Panc1 (cell line): ENCODE results near the gene C21orf91. TPM values are rescaled to one million over a fixed set of nuclear protein-coding genes. Genes with fewer than 3 reads are reported as not detected.

ENCODE experiments used
- ATAC-seq: fragments of 200-7000 bp; cut with Tn5 transposase; 2 replicates; pipeline ENCODE4 v1.9.1; 2020; ENCODE audit warnings: mild to moderate bottlenecking, moderate library complexity
- Bru-seq: library from RNA; stranded (reverse); fragments of 400-500 nt; gene quantifications from one replicate; lab custom pipeline; 2021; lab: Mats Ljungman, UMichigan
- BruChase-seq, 2 experiments: library from RNA; stranded (reverse); fragments of 400-500 nt; gene quantifications; one replicate each; lab custom pipeline; 2021; lab: Mats Ljungman, UMichigan
- BruUV-seq: library from RNA; stranded (reverse); fragments of 400-500 nt; replicated peaks from 2 replicates; lab custom pipeline; 2021; lab: Mats Ljungman, UMichigan
- CTCF ChIA-PET: fragments of 300-600 bp; sonication (Branson Sonifier 250); formaldehyde crosslinking; loops from one replicate; lab custom pipeline; 2022; ENCODE audit warnings: antibody characterized with exemption; lab: Charles Lee
- POLR2A ChIA-PET: fragments of 300-600 bp; sonication (Branson Sonifier 250); formaldehyde crosslinking; loops from one replicate; lab custom pipeline; 2022; ENCODE audit warnings: antibody characterized with exemption; lab: Charles Lee
- DNase-seq: peaks from one replicate; pipeline ENCODE4 v3.0.0-alpha.2; 2010; ENCODE audit warnings: low read depth, low spot score
- H3K27ac ChIP-seq: 2 replicates; pipeline ENCODE4 v1.5.1; 2011; ENCODE audit warnings: mild to moderate bottlenecking, low read length, inconsistent platforms
- H3K27me3 ChIP-seq: fragments of 200-500 bp; sonication (Bioruptor generic); 2 replicates; pipeline ENCODE4 v1.6.0; 2014; ENCODE audit warnings: low read length, inconsistent platforms; ENCODE audit not compliant: control insufficient read depth, insufficient read depth
- H3K36me3 ChIP-seq: fragments of 200-500 bp; sonication (Bioruptor generic); 2 replicates; pipeline ENCODE4 v1.5.1; 2014; ENCODE audit warnings: inconsistent platforms, mild to moderate bottlenecking, low read length, moderate library complexity; ENCODE audit not compliant: control insufficient read depth, insufficient read depth
- H3K4me1 ChIP-seq: 2 replicates; pipeline ENCODE4 v1.5.1; 2011; ENCODE audit warnings: inconsistent platforms, mild to moderate bottlenecking, low read length, moderate library complexity; ENCODE audit not compliant: control insufficient read depth, insufficient read depth
- H3K4me3 ChIP-seq, 2 experiments: 2 replicates each; pipeline ENCODE4 v1.5.1; 2011 to 2012; ENCODE audit warnings: low read depth in 2 of 2, low read length in 2 of 2, mild to moderate bottlenecking in 2 of 2, inconsistent platforms in 1 of 2, moderate library complexity in 1 of 2
- H3K9me3 ChIP-seq: fragments of 200-500 bp; sonication (Bioruptor generic); 2 replicates; pipeline ENCODE4 v1.5.1; 2014; ENCODE audit warnings: low read depth, mild to moderate bottlenecking, inconsistent platforms, low read length, moderate library complexity; ENCODE audit not compliant: control insufficient read depth, insufficient read depth
- CTCF ChIP-seq: fragments of 450-650 bp; IDR thresholded peaks from 2 replicates; pipeline ENCODE4 v1.5.1; 2017; ENCODE audit warnings: mild to moderate bottlenecking
- POLR2AphosphoS5 ChIP-seq: IDR thresholded peaks from 2 replicates; pipeline ENCODE4 v1.6.1; 2012; ENCODE audit warnings: mild to moderate bottlenecking, low read depth, low read length, moderate library complexity
- REST ChIP-seq, 2 experiments: IDR thresholded peaks; 2 replicates each; pipeline ENCODE4 v1.6.1; 2011 to 2012; ENCODE audit warnings: low read depth in 2 of 2, control low read depth in 1 of 2, low read length in 1 of 2, mild to moderate bottlenecking in 1 of 2, moderate library complexity in 1 of 2; ENCODE audit not compliant: insufficient read depth in 1 of 2
- TCF7L2 ChIP-seq: IDR thresholded peaks from 2 replicates; pipeline ENCODE4 v1.6.1; 2011; ENCODE audit warnings: mild to moderate bottlenecking, low read depth, low read length, inconsistent platforms
- in situ Hi-C: cut with HindIII; loops from 2 replicates; pipeline ENCODE4 v1.10.0; 2016; ENCODE audit warnings: low sequenced_read_pairs, low pct_unique_long_range_greater_than_20kb
- intact Hi-C: fragments of 100-400 bp; cut with micrococcal nuclease; formaldehyde crosslinking; loops from one replicate; pipeline ENCODE4 v1.10.0; 2022; ENCODE audit not compliant: unreplicated experiment
- long read RNA-seq: library from polyadenylated mRNA; unstranded; transcript quantifications from one replicate; pipeline ENCODE4 v2.0.0, GENCODE V29; 2021; ENCODE audit not compliant: unreplicated experiment
- polyA plus RNA-seq: library from polyadenylated mRNA; unstranded; fragments of >200 nt; gene quantifications from one replicate; pipeline ENCODE4 v1.2.1, GENCODE V29; 2012; ENCODE audit warnings: missing spikeins; ENCODE audit not compliant: insufficient read length
- total RNA-seq: library from RNA; stranded (reverse); gene quantifications from one replicate; pipeline ENCODE4 v1.2.1, GENCODE V29; 2021; ENCODE audit not compliant: unreplicated experiment

C21orf91 gene
- 13.3 TPM for total RNA-seq
- polyA plus RNA-seq: 3.7 TPM
- Bru-seq, nascent RNA: percentile 66 among the genes with signal in this experiment
- BruChase-seq, experiment 1, labeled RNA remaining after a 2-hour chase: percentile 79 among the genes with signal in this experiment
- percentile 61 among the genes with signal in this experiment for BruChase-seq, experiment 2, labeled RNA remaining after a 6-hour chase
- long read RNA-seq, full-length matches to known transcripts: 14 of 17 reads
- long read RNA-seq, partial matches to known transcripts: 3 of 17 reads
- long read RNA-seq, other reads (novel, unspliced or antisense): 0 of 17 reads

DNA sequence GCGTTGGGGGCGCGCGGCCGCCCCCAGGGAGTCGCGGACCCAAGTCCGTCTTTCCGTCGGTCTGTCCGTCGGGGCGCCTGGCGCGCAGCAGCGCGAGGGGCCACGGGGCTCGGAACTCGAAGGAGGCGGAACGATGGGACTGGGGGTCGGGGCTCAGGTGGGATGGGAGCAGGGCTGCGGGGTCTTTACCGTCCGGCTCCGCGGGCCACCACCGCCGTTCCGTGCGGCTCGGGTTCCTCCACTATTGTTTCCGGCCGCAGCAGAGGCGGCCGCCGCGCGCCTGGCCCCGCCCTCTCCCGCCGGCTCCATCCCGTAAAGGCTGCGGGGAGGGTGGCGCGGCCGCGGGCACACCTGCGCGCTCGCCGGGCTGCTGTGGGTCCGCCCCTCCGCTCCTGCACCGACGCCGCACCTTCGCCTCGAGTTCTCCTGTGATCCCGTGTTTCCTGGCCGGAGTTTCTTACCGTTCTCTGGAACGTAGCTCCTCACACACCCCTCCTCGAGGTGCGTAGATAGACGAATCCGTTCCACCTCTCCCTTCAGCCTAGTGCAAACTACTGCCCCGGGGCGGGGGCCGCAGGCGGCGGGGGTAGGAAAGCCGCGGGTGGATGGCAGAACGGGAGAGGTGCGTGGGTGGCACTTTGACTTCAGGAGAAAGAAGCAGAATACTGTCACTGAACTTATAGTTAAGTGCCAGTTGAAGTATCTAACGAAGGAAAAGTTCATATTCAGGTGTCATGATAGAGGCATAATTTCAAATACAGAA, at the start of gene C21orf91:
TSS of gene C21orf91 (minus strand) at position 243 of the 763 bp plus-strand sequence. CDS start 1,038 bp downstream, outside the sequence.
- in situ Hi-C loops: no loop called here
- POLR2A ChIA-PET: no interaction called here

More for the DNA sequence above, at the start of gene C21orf91:
- Histone ChIP-seq H3K9me3 (no peaks in the 10 kb centered on the region), H3K4me3 (peak within 1 kb of the TSS; percentile 75 to 83), H3K36me3 (peaks cover 3% of the 10 kb centered on the region), H3K27ac (peak within 1 kb of the TSS; percentile 76), H3K27me3 (no peaks in the 10 kb centered on the region), H3K4me1 (0 out of 2 replicates have a peak, but pooled peaks cover 3% of the 10 kb centered on the region)
- no TSS peak for BruUV-seq
- CTCF ChIA-PET: no interaction called here
- TF ChIP-seq CTCF (no peak), POLR2AphosphoS5 (peak; percentile 76), REST (IDR thresholded peaks at IDR 0.05; ENCODE audit: insufficient read depth in 1 of 2, low read depth in 2 of 2, low read length in 1 of 2) (no peak), TCF7L2 (peak; percentile 72)
- DNase-seq (no peak), ATAC-seq (peak; percentile 99)
- intact Hi-C loops: no loop called here
